ENCODE data around the gene MAP1B.

MAP1B gene

GRCh38 chr5:72133212-72133990, 26.1 kb downstream of the MAP1B start:
- no peak for DNase-seq (ENCODE audit: low spot score)

- DNase-seq (ENCODE audit: low spot score), result no peak
These were observed 27.1 kb downstream of the MAP1B start for GRCh38 chr5:72134226-72134899.

GRCh38 chr5:72137826-72138409, 30.6 kb downstream of the MAP1B start:
- no peak for DNase-seq (ENCODE audit: low spot score)

GRCh38 chr5:72138943-72139521, 31.8 kb downstream of the MAP1B start:
- peak; percentile 62 for DNase-seq (ENCODE audit: low spot score)

GRCh38 chr5:72140711-72141110, 33.4 kb downstream of the MAP1B start:
- no peak for DNase-seq (ENCODE audit: low spot score)

GRCh38 chr5:72141440-72142355, 34.4 kb downstream of the MAP1B start:
- peak; percentile 70 for DNase-seq (ENCODE audit: low spot score)

GRCh38 chr5:72144762-72145161, 37.5 kb downstream of the MAP1B start:
- DNase-seq (ENCODE audit: low spot score), result no peak

- no peak for DNase-seq (ENCODE audit: low spot score)
These were observed 38.1 kb downstream of the MAP1B start for GRCh38 chr5:72145348-72145747.

GRCh38 chr5:72146056-72146455, 38.8 kb downstream of the MAP1B start:
- DNase-seq (ENCODE audit: low spot score), result no peak

- no peak for DNase-seq (ENCODE audit: low spot score)
These were observed 40.3 kb downstream of the MAP1B start for GRCh38 chr5:72147569-72147968.

GRCh38 chr5:72149742-72150141, 42.5 kb downstream of the MAP1B start:
- DNase-seq (ENCODE audit: low spot score), result no peak

- DNase-seq (ENCODE audit: low spot score), result no peak
These were observed 43.9 kb downstream of the MAP1B start for GRCh38 chr5:72151169-72151568.

- DNase-seq (ENCODE audit: low spot score), result no peak
These were observed 44.4 kb downstream of the MAP1B start for GRCh38 chr5:72151646-72152045.

GRCh38 chr5:72152545-72152944, 45.3 kb downstream of the MAP1B start:
- DNase-seq (ENCODE audit: low spot score), result no peak

GRCh38 chr5:72153551-72153950, 46.3 kb downstream of the MAP1B start:
- no peak for DNase-seq (ENCODE audit: low spot score)

- DNase-seq (ENCODE audit: low spot score), result no peak
These were observed 46.9 kb downstream of the MAP1B start for GRCh38 chr5:72154076-72154756.

GRCh38 chr5:72156946-72157624, 49.8 kb downstream of the MAP1B start:
- peak; percentile 81 for DNase-seq (ENCODE audit: low spot score)

GRCh38 chr5:72157625-72157962, 50.3 kb downstream of the MAP1B start:
- DNase-seq (ENCODE audit: low spot score), result no peak

GRCh38 chr5:72159501-72159911, 52.2 kb downstream of the MAP1B start:
- DNase-seq (ENCODE audit: low spot score), result no peak

- peak; percentile 46 for DNase-seq (ENCODE audit: low spot score)
These were observed 53.1 kb downstream of the MAP1B start for GRCh38 chr5:72160329-72160728.

GRCh38 chr5:72160959-72161358, 53.7 kb downstream of the MAP1B start:
- DNase-seq (ENCODE audit: low spot score), result no peak

All from GM03348 (cell line).